ENCODE data around the gene AKAP6.

The AKAP6 gene

DNA sequence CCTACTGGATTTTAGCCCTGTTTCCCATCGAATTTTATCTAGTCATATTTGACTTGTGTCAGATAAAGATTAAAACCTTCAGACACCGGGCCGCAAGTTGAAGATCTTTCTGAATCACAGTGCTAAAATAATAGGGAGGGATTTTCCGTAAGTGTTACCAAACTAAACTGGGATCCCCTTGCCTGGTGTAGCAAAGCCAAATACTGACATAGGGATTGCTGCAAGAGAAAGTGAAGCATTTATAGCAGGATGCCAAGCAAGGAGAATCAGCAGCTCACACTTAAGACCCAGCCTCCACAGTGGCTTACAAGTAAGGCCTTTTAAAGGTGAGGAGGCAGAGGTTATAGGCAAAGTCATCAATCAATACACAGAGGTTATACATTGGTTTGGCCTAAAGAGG is 147.4 kb downstream of the AKAP6 start:
- Mint-ChIP-seq H3K4me1 (peaks cover 28% of the 10 kb centered on the region), H3K36me3 (ENCODE audit: low read depth) (no peaks in the 10 kb centered on the region), H3K9me3 (no peaks in the 10 kb centered on the region), H3K4me3 (no peak overlapping the region), H3K27me3 (ENCODE audit: low read depth, poor library complexity) (no peaks in the 10 kb centered on the region), H3K27ac (no peak overlapping the region)
- TF ChIP-seq, protein P1, sequence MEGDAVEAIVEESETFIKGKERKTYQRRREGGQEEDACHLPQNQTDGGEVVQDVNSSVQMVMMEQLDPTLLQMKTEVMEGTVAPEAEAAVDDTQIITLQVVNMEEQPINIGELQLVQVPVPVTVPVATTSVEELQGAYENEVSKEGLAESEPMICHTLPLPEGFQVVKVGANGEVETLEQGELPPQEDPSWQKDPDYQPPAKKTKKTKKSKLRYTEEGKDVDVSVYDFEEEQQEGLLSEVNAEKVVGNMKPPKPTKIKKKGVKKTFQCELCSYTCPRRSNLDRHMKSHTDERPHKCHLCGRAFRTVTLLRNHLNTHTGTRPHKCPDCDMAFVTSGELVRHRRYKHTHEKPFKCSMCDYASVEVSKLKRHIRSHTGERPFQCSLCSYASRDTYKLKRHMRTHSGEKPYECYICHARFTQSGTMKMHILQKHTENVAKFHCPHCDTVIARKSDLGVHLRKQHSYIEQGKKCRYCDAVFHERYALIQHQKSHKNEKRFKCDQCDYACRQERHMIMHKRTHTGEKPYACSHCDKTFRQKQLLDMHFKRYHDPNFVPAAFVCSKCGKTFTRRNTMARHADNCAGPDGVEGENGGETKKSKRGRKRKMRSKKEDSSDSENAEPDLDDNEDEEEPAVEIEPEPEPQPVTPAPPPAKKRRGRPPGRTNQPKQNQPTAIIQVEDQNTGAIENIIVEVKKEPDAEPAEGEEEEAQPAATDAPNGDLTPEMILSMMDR (IDR thresholded peaks at IDR 0.05), result no peak
- DNase-seq, result no peak

DNA sequence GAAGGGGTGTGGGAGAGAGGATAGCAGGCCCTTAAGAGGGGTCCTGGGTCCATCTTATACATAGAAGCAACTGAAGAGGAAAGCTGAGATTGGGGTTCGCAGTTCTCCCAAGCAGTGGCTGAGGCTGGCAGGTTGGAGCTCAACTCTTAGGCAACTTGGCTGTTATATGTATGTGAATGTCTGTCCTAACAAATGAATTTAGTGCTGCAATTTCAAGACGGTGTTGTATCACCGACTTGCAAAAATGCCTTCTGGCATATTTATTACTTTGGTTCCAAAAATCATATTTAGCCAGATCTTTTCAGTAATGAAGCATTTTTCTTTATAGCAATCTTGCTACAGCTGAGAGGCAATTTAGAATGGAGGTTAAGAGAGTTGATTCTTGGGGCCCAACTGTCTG is 148.3 kb downstream of the AKAP6 start:
- TF ChIP-seq, protein P1 (IDR thresholded peaks at IDR 0.05), result no peak

GRCh38 chr14:32478050-32478449 is 149.0 kb downstream of the AKAP6 start:
- Mint-ChIP-seq H3K27me3 (ENCODE audit: low read depth, poor library complexity) (no peaks in the 10 kb centered on the region), H3K4me1 (peaks cover 19% of the 10 kb centered on the region), H3K9me3 (no peaks in the 10 kb centered on the region), H3K27ac (no peak overlapping the region), H3K4me3 (no peak overlapping the region), H3K36me3 (ENCODE audit: low read depth) (no peaks in the 10 kb centered on the region)
- DNase-seq, result no peak
- TF ChIP-seq, protein P1 (IDR thresholded peaks at IDR 0.05), result no peak

More for the DNA sequence above, 148.3 kb downstream of the AKAP6 start:
- no peaks in the 10 kb centered on the region for H3K36me3 Mint-ChIP-seq (ENCODE audit: low read depth)
- DNase-seq, result no peak
- H3K4me1 Mint-ChIP-seq, result peaks cover 25% of the 10 kb centered on the region
- no peak overlapping the region for H3K27ac Mint-ChIP-seq
- H3K4me3 Mint-ChIP-seq, result no peak overlapping the region
- H3K9me3 Mint-ChIP-seq, result no peaks in the 10 kb centered on the region
- H3K27me3 Mint-ChIP-seq (ENCODE audit: low read depth, poor library complexity), result no peaks in the 10 kb centered on the region

DNA sequence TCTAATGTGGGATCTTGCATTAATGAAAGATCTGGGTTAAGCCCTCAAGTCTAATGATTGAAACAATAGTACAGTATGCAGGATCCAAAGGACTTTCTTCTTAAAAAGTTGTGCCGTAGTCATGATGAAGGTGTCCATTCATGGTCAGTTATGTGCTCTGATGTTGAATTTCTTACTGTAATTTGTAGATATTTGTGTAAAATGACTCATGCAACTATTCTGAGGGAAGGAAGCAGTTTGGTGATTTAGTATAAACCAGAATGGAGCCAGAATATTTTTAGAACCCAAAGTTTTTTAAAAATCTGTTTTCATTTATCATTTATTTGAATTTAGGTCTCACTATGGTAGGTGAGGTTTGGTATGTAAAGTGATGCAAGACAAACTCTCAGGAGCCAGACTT is 151.2 kb downstream of the AKAP6 start:
- H3K9me3 Mint-ChIP-seq, result peaks cover 2% of the 10 kb centered on the region
- H3K4me1 Mint-ChIP-seq, result peaks cover 10% of the 10 kb centered on the region
- DNase-seq, result no peak
- no peak overlapping the region for H3K4me3 Mint-ChIP-seq
- no peak overlapping the region for H3K27ac Mint-ChIP-seq
- TF ChIP-seq, protein P1 (IDR thresholded peaks at IDR 0.05), result no peak
- H3K27me3 Mint-ChIP-seq (ENCODE audit: low read depth, poor library complexity), result no peaks in the 10 kb centered on the region
- no peaks in the 10 kb centered on the region for H3K36me3 Mint-ChIP-seq (ENCODE audit: low read depth)

DNA sequence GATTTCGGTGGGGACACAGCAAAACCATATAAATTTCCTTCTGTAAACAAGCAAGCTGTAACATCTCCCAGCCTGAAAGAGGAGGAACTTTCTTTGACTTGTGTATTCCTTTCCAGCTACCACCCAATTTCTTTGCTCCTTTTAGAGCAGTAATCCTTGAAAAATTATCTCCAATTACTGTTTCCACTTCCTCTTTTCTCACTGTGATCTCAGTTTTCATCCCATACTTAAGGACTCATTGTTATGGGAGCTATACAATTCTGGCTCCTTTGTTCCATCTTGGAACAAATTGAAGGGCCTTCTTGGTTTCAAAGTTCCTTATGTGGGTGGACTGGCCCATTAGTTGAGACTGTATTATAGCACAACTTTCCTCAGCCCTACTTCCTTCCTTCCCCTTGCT is 152.6 kb downstream of the AKAP6 start:
- Mint-ChIP-seq H3K9me3 (peaks cover 15% of the 10 kb centered on the region), H3K27me3 (ENCODE audit: low read depth, poor library complexity) (no peaks in the 10 kb centered on the region), H3K4me3 (no peak overlapping the region), H3K27ac (no peak overlapping the region), H3K4me1 (peaks cover 10% of the 10 kb centered on the region), H3K36me3 (ENCODE audit: low read depth) (no peaks in the 10 kb centered on the region)
- no peak for DNase-seq
- TF ChIP-seq, protein P1 (IDR thresholded peaks at IDR 0.05), result no peak

DNA sequence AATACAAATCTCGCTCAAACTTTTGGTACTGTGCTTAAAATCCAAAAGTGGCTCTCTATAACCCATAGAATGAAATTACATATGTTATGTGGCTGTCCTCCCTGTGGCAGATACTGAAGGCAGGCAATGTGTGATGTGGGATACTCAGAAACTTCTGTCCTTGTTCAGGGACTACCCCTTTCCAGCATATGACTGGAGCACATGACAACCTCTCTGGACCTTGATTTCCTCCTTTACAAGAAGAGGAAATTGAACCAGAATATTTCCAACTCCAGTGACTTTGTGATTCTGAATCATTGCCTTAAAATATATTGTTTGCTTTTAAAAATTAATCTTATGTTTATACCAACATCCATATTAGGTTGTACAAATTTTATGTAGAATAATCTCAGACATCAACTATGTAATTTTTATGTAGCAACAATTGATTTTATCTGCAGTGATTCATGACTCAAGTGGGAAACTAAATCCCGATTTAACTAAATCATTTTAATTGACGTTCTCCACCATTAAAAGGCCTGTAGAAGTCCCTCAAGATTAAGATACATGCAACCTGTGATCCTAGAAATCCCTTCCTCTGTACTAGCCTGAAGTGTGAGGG is 162.4 kb downstream of the AKAP6 start:
- Mint-ChIP-seq H3K36me3 (ENCODE audit: low read depth) (no peaks in the 10 kb centered on the region), H3K4me1 (peaks cover 6% of the 10 kb centered on the region), H3K9me3 (peaks cover 10% of the 10 kb centered on the region), H3K4me3 (no peak overlapping the region), H3K27ac (no peak overlapping the region), H3K27me3 (ENCODE audit: low read depth, poor library complexity) (no peaks in the 10 kb centered on the region)
- no peak for DNase-seq
- TF ChIP-seq, protein P1 (IDR thresholded peaks at IDR 0.05), result no peak
